H1 (cell line): ENCODE data around the gene MRPS10. TPM values are rescaled to one million over a fixed set of nuclear protein-coding genes. Genes with fewer than 3 reads are reported as not detected.

Experiments used
- CTCF ChIA-PET: fragments of 300-600 bp; sonication (Branson Sonifier 250); formaldehyde crosslinking; loops from one replicate; lab custom pipeline; 2021; ENCODE audit not compliant: partially characterized antibody; lab: Charles Lee
- POLR2A ChIA-PET: fragments of 300-600 bp; sonication (Branson Sonifier 250); formaldehyde crosslinking; loops from one replicate; lab custom pipeline; 2021; ENCODE audit warnings: inconsistent platforms; ENCODE audit not compliant: partially characterized antibody; lab: Charles Lee
- DNase-seq, 2 experiments: peaks; one replicate each; pipeline versions ENCODE4 v3.0.0 to v3.0.0-alpha.2; 2010 to 2022; ENCODE audit warnings: low spot score in 2 of 2, low read depth in 1 of 2, mixed read lengths in 1 of 2
- FAIRE-seq: peaks from 2 replicates; lab custom pipeline; 2011; peaks lifted over from hg19 to GRCh38; lab: Jason Lieb, UNC
- H2AFZ ChIP-seq: 2 replicates; pipeline ENCODE4 v1.8.1; 2012; ENCODE audit warnings: low read length, inconsistent platforms
- H2AK5ac ChIP-seq: 2 replicates; pipeline ENCODE4 v1.6.1; 2013; ENCODE audit warnings: low read depth, low read length
- H2BK120ac ChIP-seq: replicated peaks from 2 replicates; pipeline ENCODE3; 2013; ENCODE audit warnings: low read depth, low read length, inconsistent platforms
- H2BK12ac ChIP-seq: 2 replicates; pipeline ENCODE4 v1.6.1; 2013; ENCODE audit warnings: low read depth, low read length
- H2BK15ac ChIP-seq: 2 replicates; pipeline ENCODE4 v1.6.1; 2013; ENCODE audit warnings: low read length
- H2BK20ac ChIP-seq: 2 replicates; pipeline ENCODE4 v1.6.1; 2013; ENCODE audit warnings: low read length
- H2BK5ac ChIP-seq: 2 replicates; pipeline ENCODE4 v1.6.1; 2013; ENCODE audit warnings: low read depth, low read length
- H3K14ac ChIP-seq: 2 replicates; pipeline ENCODE4 v1.6.1; 2013; ENCODE audit warnings: inconsistent platforms; ENCODE audit not compliant: insufficient read length
- H3K18ac ChIP-seq: 2 replicates; pipeline ENCODE4 v1.6.1; 2013; ENCODE audit warnings: low read length; ENCODE audit errors: extremely low read depth
- H3K23ac ChIP-seq: 2 replicates; pipeline ENCODE4 v1.6.1; 2013; ENCODE audit warnings: inconsistent platforms; ENCODE audit not compliant: insufficient read length
- H3K23me2 ChIP-seq: 2 replicates; pipeline ENCODE4 v1.6.1; 2013; ENCODE audit warnings: low read depth, low read length
- H3K27ac ChIP-seq: 2 replicates; pipeline ENCODE4 v1.6.1; 2011; ENCODE audit warnings: low read depth, low read length, inconsistent platforms
- H3K27me3 ChIP-seq, 4 experiments: replicated peaks in 1 of 4; 1 replicate in 1 of 4; 2 replicates in 3 of 4; pipeline versions ENCODE4 v1.6.1 to v1.8.1; 2011 to 2013; ENCODE audit warnings: low read length in 3 of 4, mild to moderate bottlenecking in 3 of 4, inconsistent platforms in 2 of 4, mixed read lengths in 2 of 4, moderate library complexity in 1 of 4; ENCODE audit not compliant: control insufficient read depth in 3 of 4, insufficient read depth in 3 of 4; ENCODE audit errors: extremely low read depth in 1 of 4
- H3K36me3 ChIP-seq, 4 experiments: 2 replicates each; pipeline versions ENCODE4 v1.6.1 to v1.8.1; 2011 to 2013; ENCODE audit warnings: mild to moderate bottlenecking in 4 of 4, low read length in 3 of 4, moderate library complexity in 2 of 4, control low read depth in 1 of 4, inconsistent platforms in 1 of 4; ENCODE audit not compliant: insufficient read depth in 4 of 4, control insufficient read depth in 2 of 4
- H3K4ac ChIP-seq: replicated peaks from 2 replicates; pipeline ENCODE3; 2013; ENCODE audit warnings: low read length, low read depth, mixed read lengths, inconsistent platforms; ENCODE audit not compliant: insufficient read length
- H3K4me1 ChIP-seq, 4 experiments: replicated peaks in 1 of 4; 1 replicate in 1 of 4; 2 replicates in 3 of 4; pipeline versions ENCODE4 v1.6.1 to v1.8.1; 2011 to 2013; ENCODE audit warnings: low read length in 3 of 4, inconsistent platforms in 2 of 4, mixed read lengths in 1 of 4; ENCODE audit not compliant: insufficient read depth in 4 of 4, control insufficient read depth in 3 of 4
- H3K4me2 ChIP-seq, 2 experiments: 2 replicates each; pipeline versions ENCODE4 v1.6.1 to v1.8.1; 2011 to 2013; ENCODE audit warnings: low read depth in 2 of 2, low read length in 2 of 2, control low read depth in 1 of 2, inconsistent platforms in 1 of 2, mild to moderate bottlenecking in 1 of 2; ENCODE audit not compliant: insufficient read depth in 1 of 2
- H3K4me3 ChIP-seq, 4 experiments: fragments of 200-600, 300-600 bp in 1 of 4; sonication (generic), shearing (Covaris generic), sonication (Bioruptor Twin) in 1 of 4; 2 replicates each; pipeline versions ENCODE4 v1.5.1 to v1.8.1; 2011 to 2016; ENCODE audit warnings: low read length in 4 of 4, low read depth in 3 of 4, control low read depth in 2 of 4, inconsistent platforms in 2 of 4, mild to moderate bottlenecking in 2 of 4, mixed read lengths in 1 of 4, moderate library complexity in 1 of 4; ENCODE audit not compliant: insufficient read depth in 2 of 4; ENCODE audit errors: extremely low read depth in 1 of 4
- H3K56ac ChIP-seq: replicated peaks from 2 replicates; pipeline ENCODE3; 2013; ENCODE audit warnings: low read depth, mild to moderate bottlenecking, mixed read lengths, low read length, inconsistent platforms; ENCODE audit not compliant: insufficient read length
- H3K79me1 ChIP-seq: 2 replicates; pipeline ENCODE4 v1.6.1; 2013; ENCODE audit warnings: low read depth, low read length, control low read depth
- H3K79me2 ChIP-seq, 2 experiments: 2 replicates each; pipeline versions ENCODE4 v1.6.1 to v1.8.1; 2012 to 2013; ENCODE audit warnings: low read length in 2 of 2, mild to moderate bottlenecking in 2 of 2, inconsistent platforms in 1 of 2; ENCODE audit not compliant: insufficient read depth in 2 of 2, control insufficient read depth in 1 of 2
- H3K9ac ChIP-seq, 4 experiments: replicated peaks in 1 of 4; 1 replicate in 1 of 4; 2 replicates in 3 of 4; pipeline versions ENCODE4 v1.6.1 to v1.8.1; 2011 to 2013; ENCODE audit warnings: low read depth in 3 of 4, low read length in 3 of 4, control low read depth in 2 of 4, mild to moderate bottlenecking in 2 of 4, moderate library complexity in 2 of 4, inconsistent platforms in 1 of 4; ENCODE audit errors: extremely low read depth in 1 of 4
- H3K9me3 ChIP-seq, 2 experiments: 2 replicates each; pipeline versions ENCODE4 v1.6.1 to v1.8.1; 2012 to 2013; ENCODE audit warnings: mild to moderate bottlenecking in 2 of 2, moderate library complexity in 2 of 2, control low read depth in 1 of 2, inconsistent platforms in 1 of 2, low read depth in 1 of 2, low read length in 1 of 2, mixed read lengths in 1 of 2; ENCODE audit not compliant: insufficient read depth in 2 of 2
- H4K20me1 ChIP-seq, 2 experiments: replicated peaks in 1 of 2; 2 replicates each; pipeline versions ENCODE3 to v1.8.1; 2011 to 2013; ENCODE audit warnings: inconsistent platforms in 2 of 2, low read length in 2 of 2, mild to moderate bottlenecking in 1 of 2; ENCODE audit not compliant: insufficient read depth in 2 of 2, control insufficient read depth in 1 of 2
- H4K5ac ChIP-seq: 2 replicates; pipeline ENCODE4 v1.6.1; 2013; ENCODE audit warnings: low read length, low read depth, mixed read lengths, inconsistent platforms; ENCODE audit not compliant: insufficient read length
- H4K8ac ChIP-seq: 2 replicates; pipeline ENCODE4 v1.8.0; 2013; ENCODE audit warnings: mild to moderate bottlenecking, moderate library complexity, low read length, inconsistent platforms; ENCODE audit not compliant: insufficient read depth; ENCODE audit errors: extremely low read depth
- H4K91ac ChIP-seq: replicated peaks from 2 replicates; pipeline ENCODE3; 2013; ENCODE audit warnings: low read length, mixed read lengths, inconsistent platforms; ENCODE audit not compliant: insufficient read length
- ASH2L ChIP-seq: fragments of 200-600, 300-600 bp; sonication (generic); IDR thresholded peaks from one replicate; pipeline ENCODE4 v1.7.1; 2017; ENCODE audit warnings: low read length
- CEBPB ChIP-seq: IDR thresholded peaks from 2 replicates; pipeline ENCODE4 v1.6.1; 2012; ENCODE audit warnings: low read depth, low read length
- WGBS, 2 experiments: shearing (Covaris generic) in 1 of 2; methylation state at CpG; one replicate each; pipeline versions ENCODE4 v1.1.6 to v1.1.7; 2013 to 2015; ENCODE audit warnings: low lambda C conversion rate in 2 of 2, mixed read lengths in 2 of 2, inconsistent platforms in 1 of 2, low coverage in 1 of 2, missing lambda C conversion rate in 1 of 2; ENCODE audit not compliant: insufficient replicate concordance in 2 of 2, insufficient coverage in 1 of 2, insufficient read length in 1 of 2; ENCODE audit errors: extremely low coverage in 1 of 2, missing lambda C conversion rate in 1 of 2; 5-methylcytosine and 5-hydroxymethylcytosine counted together
- polyA plus RNA-seq, 7 experiments: library from polyadenylated mRNA; depleted of rRNA in 3 of 7; stranded (reverse) in 5 of 7; unstranded in 2 of 7; fragments of >200 nt in 5 of 7; fragments of 200-250 nt in 2 of 7; gene quantifications; 1 replicate in 5 of 7; 2 replicates in 1 of 7; 4 replicates in 1 of 7; pipeline versions ENCODE4 v1.2.1 to v1.2.3, GENCODE V29; 2011 to 2013; ENCODE audit warnings: missing spikeins in 2 of 7, mixed read lengths in 2 of 7
- total RNA-seq: library from RNA; stranded (reverse); fragmentation: NEBNext Ultra II Directional; extraction: Animal tissue kit (Norgen Biotek cat#: 25700); gene quantifications from 2 replicates; pipeline ENCODE4 v1.2.1, GENCODE V29; 2021

The MRPS10 gene
- total and polyA plus RNA-seq, 2 of the 8 experiments (the other 6 are each of a cell fraction or from before 2014, with no cell fraction given), result 20.5 to 33.6 TPM

GRCh38 chr6:42224222-42225028 lies 6.8 kb upstream of the MRPS10 start:
- no peak overlapping the region for H3K4me2 ChIP-seq
- H3K79me1 ChIP-seq, result no peaks in the 10 kb centered on the region
- no peaks in the 10 kb centered on the region for H3K27me3 ChIP-seq
- no peak overlapping the region for H3K14ac ChIP-seq
- no peak overlapping the region for H4K8ac ChIP-seq
- CTCF ChIA-PET, result interaction anchor here (1.0 to 1.4 kb wide), 3 partner anchors 10 to 120 kb away, joined by 3 to 4 read pairs (median 3); no protein-coding TSS in a partner anchor
- H2BK12ac ChIP-seq, result no peak overlapping the region
- FAIRE-seq (no peak), DNase-seq (no peak)
- H4K91ac ChIP-seq, result no peak overlapping the region
- no peak overlapping the region for H4K5ac ChIP-seq
- H3K27ac ChIP-seq, result no peak overlapping the region
- peaks cover 0 to 16% (median 11%) of the 10 kb centered on the region in 4 experiments; a peak in 6 of 8 replicates for H3K36me3 ChIP-seq
- no peaks in the 10 kb centered on the region for H3K79me2 ChIP-seq
- no peak overlapping the region for H3K4ac ChIP-seq
- H3K23me2 ChIP-seq, result no peaks in the 10 kb centered on the region
- H2AK5ac ChIP-seq, result no peak overlapping the region
- POLR2A ChIA-PET, result interaction anchor here (0.6 kb wide), 1 partner anchor 67 kb away, joined by 3 read pairs; no protein-coding TSS in a partner anchor
- no peak overlapping the region for H2BK120ac ChIP-seq
- no peak overlapping the region for H2BK20ac ChIP-seq
- no peak overlapping the region for H3K23ac ChIP-seq
- no peaks in the 10 kb centered on the region for H4K20me1 ChIP-seq
- H2BK15ac ChIP-seq, result no peak overlapping the region
- 89% methylated on average over 12 of the region's 12 CpGs; no CpG with 5 or more reads in 1 of the 2 experiments for WGBS, 2 experiments
- H2BK5ac ChIP-seq, result no peak overlapping the region
- H3K18ac ChIP-seq, result no peak overlapping the region
- H3K56ac ChIP-seq, result no peak overlapping the region
- H3K9ac ChIP-seq, result no peak overlapping the region; a peak in 1 of 7 replicates
- H3K4me1 ChIP-seq, result no peaks in the 10 kb centered on the region
- no peak for TF ChIP-seq ASH2L
- TF ChIP-seq CEBPB, result 0 out of 2 replicates have a peak, but pooled peaks have one; percentile 0
- no peaks in the 10 kb centered on the region for H3K9me3 ChIP-seq
- no peak overlapping the region for H3K4me3 ChIP-seq
- no peak overlapping the region for H2AFZ ChIP-seq
